GM08714 (cell line): Measurements from ENCODE around the gene TBC1D5.
"Not testable (repeated sequence)": the region's sequence is repeated elsewhere in the genome, so short reads cannot be mapped to it uniquely, and the experiment has no call there.

ENCODE experiments used
- H3K4me3 ChIP-seq: fragments of 200-500 bp; sonication (Bioruptor generic); 2 replicates; pipeline ENCODE4 v1.5.1; 2014; ENCODE audit warnings: mild to moderate bottlenecking, low read length, inconsistent platforms
- ZNF274 ChIP-seq: IDR thresholded peaks from 2 replicates; pipeline ENCODE4 v1.6.1; 2012; ENCODE audit warnings: mild to moderate bottlenecking, low read depth, low read length

Gene TBC1D5

GRCh38 chr3:17714473-17714872 is 28.0 kb downstream of the TBC1D5 start:
- H3K4me3 ChIP-seq, result no peak overlapping the region
- no peak for TF ChIP-seq ZNF274

- no peak overlapping the region for H3K4me3 ChIP-seq
- no peak for TF ChIP-seq ZNF274
Observed at GRCh38 chr3:17709236-17709810, 33.1 kb downstream of the TBC1D5 start.

DNA sequence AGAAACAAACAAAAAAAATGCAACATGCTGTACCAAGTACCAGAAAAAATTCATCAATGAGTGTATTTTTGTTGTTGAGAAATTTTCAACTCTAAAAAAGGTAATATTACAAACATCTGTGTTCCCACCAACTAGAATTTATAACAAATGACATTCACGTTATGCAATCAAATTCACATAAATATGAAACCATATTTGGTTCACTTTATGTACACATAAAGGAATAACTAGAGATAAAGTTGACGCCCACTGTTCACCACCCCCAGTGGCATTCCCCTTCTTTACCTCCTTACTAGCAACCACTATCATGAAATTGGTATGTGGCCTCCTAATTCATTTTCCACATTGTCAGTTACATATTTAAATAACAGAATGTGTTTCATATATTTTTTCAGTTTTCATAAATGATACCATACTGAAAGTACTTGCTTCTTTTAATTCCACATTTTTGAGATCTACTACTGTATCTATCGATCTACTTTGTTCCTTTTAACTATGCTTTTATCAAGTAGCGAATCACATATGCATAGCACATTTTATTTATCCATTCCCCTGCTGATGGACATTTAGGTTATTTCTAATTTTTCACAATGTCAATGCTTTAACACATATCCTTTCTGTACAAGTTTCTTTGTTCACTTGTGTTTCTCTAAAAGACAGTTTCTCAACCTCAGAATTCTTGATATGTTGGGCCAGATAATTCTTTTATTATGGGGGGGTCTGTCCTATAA is 34.5 kb downstream of the TBC1D5 start:
- H3K4me3 ChIP-seq, result no peak overlapping the region
- no peak for TF ChIP-seq ZNF274

GRCh38 chr3:17705991-17706390 is 36.4 kb downstream of the TBC1D5 start:
- not testable (repeated sequence) for H3K4me3 ChIP-seq

DNA sequence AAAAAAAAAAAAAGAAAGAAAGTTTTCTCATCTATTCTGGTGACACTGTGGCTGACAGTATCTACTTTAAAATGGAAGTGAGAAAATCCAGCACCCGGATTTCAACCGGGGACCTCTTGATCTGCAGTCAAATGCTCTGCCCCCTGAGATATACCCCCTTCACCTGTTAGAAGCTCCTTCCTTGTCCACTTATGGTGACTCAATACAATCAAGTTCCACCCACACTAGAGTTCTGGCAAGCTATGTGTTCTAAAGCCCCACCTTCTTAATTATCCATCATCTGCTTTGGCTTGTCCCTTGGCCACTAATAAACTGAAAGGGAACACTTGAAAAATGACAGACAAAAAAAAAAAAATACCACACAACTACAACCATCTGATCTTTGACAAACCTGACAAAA is 42.6 kb downstream of the TBC1D5 start:
- not testable (repeated sequence) for H3K4me3 ChIP-seq

DNA sequence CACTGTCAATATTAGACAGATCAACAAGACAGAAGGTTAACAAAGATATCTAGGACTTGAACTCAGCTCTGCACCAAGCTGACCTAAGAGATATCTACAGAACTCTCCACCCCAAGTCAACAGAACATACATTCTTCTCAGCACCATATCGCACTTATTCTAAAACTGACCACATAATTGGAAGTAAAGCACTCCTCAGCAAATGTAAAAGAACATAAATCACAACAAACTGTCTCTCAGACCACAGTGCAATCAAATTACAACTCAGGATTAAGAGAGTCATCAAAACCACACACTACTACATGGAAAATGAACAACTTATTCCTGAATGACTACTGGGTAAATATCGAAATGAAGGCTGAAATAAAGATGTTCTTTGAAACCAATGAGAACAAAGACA is 46.8 kb downstream of the TBC1D5 start:
- not testable (repeated sequence) for H3K4me3 ChIP-seq

- not testable (repeated sequence) for H3K4me3 ChIP-seq
Observed at GRCh38 chr3:17693670-17693999, 48.8 kb downstream of the TBC1D5 start.

GRCh38 chr3:17692846-17693669 is 49.4 kb downstream of the TBC1D5 start:
- H3K4me3 ChIP-seq, result not testable (repeated sequence)

DNA sequence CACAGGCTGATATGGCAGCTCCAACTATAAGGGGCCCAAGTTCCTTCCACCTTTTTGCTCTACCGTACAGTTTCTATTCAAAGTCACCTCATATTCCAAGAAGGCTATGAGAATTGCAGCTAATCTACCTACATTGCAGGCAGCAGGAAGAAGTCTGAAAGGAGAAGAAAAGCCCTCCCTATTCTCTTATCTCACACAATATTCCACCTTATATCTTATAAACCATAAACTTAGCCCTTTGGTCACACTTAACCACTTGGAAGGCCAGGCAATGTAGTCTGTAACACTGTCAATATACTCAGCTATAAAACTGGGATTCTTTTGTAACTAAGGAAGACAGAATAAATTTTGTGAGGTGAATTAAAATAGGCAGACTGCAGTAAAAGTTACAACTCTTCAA is 54.9 kb downstream of the TBC1D5 start:
- no peak for TF ChIP-seq ZNF274
- H3K4me3 ChIP-seq, result no peak overlapping the region

DNA sequence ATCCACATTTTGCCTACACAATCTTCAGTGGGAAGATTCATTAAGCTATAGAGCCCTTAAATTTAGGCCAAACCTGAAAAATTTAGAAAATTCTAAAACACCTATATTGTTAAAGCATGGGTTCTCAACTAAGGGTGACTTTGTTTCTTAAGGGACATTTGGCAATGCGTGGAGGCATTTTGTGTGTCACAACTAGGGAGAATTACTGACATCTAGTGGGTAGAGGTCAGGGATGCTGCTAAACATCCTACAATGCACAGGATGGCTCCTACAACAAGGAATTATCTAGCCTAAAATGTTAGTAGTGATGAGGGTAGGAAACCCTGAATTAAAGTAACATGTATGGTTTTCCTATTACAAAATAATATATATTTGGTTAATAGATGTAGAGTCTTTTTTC is 55.8 kb downstream of the TBC1D5 start:
- no peak overlapping the region for H3K4me3 ChIP-seq
- no peak for TF ChIP-seq ZNF274

DNA sequence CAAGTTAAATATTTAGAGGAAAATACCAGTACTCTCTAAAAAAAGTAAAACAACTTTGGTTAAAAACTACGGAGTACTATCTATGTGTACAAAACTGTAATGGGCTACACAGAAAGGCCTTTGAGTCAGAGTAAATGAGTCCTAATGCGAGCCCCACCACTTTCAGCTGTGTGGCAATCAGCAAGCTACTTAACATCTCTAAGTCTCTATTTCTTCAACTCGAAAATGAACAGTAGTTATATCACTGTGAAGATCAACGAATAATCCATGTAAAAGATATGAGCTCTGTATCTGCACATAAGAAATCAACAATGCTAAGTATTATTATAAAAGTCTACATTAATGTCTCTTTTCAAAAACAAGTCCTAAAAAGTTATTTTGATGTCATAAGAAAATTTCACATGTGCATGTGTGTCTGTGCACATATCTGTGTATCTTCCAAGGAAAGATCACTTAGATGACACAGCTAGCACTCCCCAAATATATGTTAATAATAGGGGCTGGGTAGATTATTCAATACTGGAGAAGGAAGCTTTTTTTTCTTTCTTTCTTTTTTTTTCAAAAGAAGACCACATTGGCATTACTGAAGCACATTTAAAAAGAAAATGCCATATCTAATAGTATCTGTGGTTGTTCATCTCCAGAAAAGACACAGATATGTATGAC is 58.8 kb downstream of the TBC1D5 start:
- H3K4me3 ChIP-seq, result no peak overlapping the region
- no peak for TF ChIP-seq ZNF274

DNA sequence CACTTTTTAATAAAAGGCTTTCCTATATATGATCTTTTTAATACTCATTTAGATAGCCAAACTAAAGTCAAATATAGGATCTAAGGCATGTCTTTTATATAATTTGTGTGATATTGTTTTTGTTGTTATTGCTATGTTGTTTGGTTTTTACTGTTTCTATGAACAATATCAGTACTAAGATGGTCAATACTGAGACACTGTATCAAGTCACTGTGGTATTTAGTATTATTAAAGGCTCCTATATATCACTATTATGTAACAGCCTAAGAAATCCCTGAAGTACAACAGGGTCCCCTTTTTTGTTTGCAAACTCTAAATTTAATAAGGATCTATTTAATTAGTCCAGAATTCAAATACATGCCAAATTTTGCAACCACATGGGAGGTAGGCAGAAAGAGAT is 61.9 kb downstream of the TBC1D5 start:
- TF ChIP-seq ZNF274, result no peak

GRCh38 chr3:17678116-17678741 is 64.2 kb downstream of the TBC1D5 start:
- no peak overlapping the region for H3K4me3 ChIP-seq
- no peak for TF ChIP-seq ZNF274

More for the DNA sequence above, 61.9 kb downstream of the TBC1D5 start:
- no peak overlapping the region for H3K4me3 ChIP-seq

DNA sequence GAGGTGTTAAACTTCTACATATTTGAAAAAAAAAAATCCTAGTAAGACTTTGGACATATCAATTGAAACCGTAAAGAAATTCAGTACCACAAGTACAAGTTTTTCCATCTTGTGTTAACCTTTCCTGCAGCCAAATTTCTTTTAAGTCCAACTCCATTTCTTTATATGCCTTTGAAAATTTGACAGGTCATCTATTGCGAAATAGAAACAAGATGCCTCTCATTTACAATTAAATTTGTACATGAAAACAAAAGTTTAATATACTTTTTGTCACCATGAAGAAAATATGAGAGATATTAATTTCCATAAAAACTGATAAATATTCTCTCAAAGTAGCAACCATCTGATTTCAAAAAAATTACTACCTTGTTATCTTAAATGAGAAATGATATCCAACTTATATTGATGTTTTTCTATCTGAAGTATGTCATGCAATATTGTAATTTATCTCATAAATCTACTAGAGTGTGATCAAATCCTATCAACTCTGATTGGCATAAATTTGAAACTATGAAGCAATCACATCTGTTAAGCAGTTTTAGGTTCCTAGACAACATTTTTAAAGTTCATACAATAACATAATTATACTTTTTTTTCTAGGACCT is 68.2 kb downstream of the TBC1D5 start:
- no peak for TF ChIP-seq ZNF274
- H3K4me3 ChIP-seq, result no peak overlapping the region
